ENCODE measurements around the gene CD2BP2. TPM values are rescaled to one million over a fixed set of nuclear protein-coding genes. Genes with fewer than 3 reads are reported as not detected.

CD2BP2 gene
- total RNA-seq = 27.7 TPM

DNA sequence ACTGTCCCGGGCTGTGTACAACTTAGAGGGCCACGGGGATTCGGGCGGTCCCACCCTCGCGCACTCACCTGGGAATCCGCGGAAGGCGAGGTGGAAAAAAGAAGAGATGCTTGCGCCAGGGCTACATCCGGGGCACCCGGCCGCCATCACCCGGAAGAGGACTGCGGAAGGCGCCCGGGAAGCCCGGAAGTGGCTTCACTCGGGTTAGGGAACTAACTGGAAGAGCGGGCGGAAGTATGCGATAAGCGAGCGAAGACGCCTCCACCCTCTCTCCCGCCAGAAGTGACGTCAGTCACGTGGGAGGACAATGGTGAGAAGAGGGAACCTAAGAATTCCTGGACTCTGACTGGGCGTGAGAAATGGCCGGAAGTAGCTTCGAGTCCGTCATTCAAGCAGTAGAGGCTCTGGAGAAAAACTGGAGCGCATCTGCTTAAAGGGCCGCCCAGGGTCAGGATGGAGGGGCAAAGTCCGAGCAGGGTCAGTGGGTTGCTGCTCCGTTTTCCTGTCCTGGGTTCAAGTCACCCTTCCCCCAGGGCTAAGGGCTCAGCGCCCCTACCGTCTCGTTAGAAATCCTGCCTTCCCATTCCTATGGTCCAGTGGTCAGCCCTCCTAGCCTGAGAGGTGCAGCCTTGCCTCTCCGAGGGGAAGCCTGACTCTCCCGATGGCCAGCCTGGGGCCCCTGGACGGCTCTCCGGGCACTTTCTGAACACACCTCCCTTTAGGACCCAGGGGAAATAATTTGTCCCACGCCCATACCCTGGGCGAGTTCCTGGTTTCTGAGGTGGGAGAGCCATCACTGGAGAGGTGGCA is at the start of gene CD2BP2:
Gene CD2BP2, minus strand, starts transcription at position 165 of the 810 bp plus-strand sequence. CDS start 627 bp downstream, outside the sequence.

DNA sequence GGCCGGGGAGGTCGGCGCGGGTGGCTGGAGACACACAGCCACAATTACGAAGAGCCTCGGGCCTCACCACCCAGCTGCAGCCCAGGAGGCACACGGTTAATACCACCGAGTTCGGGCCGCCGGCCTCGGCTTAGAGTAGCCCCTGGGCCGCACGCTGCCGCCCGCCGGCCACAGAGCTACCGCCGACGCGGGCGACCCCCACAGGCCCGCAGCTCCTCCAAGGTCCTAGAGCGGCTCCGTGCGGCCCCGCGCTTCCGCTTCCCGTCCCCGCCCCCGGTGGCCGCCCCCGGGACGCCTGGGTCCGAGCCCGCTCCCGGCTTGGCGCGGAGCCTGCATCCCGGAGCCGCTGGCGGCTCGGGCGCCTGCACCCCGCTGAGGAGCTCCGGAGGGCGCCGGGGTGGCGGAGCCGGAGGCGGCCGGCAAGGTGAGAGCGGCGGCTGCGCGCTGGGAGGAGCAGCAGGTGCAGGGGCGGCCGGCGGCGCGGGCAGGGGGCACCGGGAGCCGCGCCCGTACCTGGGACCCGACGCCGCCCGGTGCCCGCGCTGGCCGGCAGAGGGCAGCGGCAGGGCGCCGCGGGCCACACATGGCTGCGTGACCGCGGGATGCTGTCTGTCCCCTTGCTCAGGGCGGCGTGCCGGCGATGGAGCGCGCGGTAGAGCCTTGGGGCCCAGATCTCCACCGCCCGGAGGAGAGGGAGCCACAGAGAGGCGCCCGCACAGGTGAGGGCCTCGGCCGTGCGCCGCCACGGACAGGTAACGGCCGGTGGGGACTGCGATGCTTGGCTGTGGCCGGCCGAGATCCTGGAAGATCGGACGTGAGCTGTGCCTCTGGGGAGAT is 40.3 kb upstream of the CD2BP2 start, which contains the start of gene ZNF48:
Gene ZNF48, plus strand, starts transcription at position 266 of the 837 bp plus-strand sequence. Its CDS starts 375 bp downstream, at position 641.

DNA sequence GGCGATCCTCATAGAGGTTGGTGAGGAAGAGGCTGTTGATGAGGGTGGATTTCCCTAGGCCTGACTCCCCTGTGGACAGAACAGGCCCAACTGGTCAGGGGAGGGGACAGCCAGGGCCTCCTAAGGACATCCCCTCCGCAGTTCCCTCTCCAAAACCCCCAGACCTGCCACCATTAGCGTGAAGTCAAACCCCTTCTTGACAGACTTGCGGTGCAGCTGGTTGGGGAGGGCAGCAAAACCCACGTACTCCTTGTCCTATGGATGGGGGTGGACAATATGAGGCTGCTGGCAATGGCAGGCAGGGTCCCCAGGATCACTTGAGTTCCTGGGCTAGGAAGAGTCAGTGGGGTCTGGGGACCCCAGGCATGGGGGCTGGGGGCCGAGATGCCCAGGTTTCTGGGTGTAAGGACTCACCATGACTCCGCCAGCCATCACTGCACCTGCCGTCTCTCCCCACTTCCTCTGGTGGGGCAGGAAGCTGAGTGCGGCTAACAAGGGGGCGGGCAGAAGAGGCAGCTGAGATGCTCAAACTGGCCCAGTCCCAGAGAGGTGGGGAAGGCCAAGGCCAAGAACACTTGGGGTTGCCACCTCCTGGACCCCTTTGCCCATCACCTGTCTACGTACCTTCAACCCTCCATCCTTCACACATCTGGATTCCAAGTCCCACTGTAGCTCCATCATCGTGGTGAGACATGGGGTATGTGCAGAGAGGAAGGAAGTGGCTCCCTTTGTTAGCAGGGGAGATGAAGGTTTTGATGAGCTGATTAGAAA is 27.2 kb upstream of the CD2BP2 start, which contains the start of gene SEPTIN1:
Gene SEPTIN1, minus strand, starts transcription at position 451 of the 771 bp plus-strand sequence. Its CDS starts 19 bp downstream, at position 432.

DNA sequence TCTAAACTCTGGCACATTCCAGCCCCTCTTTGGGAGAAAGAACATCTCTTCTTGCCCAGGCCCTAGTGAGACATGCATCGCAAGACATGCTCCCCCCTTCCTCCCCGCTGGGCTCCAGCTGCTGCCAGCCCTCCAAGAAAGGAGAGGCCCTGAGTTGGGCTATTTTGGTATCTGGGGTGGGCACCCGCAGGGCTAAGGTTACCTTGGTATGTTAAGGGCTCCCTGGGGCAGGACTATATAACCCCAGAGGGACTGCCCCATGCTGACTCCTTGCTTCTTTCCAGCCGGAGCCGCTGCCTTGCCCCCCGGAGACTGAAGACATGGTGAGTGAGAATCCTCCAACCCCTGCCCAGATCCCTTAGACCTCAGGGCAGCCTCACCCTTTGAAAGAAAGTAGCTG is 19.4 kb upstream of the CD2BP2 start, which contains the start of gene MYL11:
Gene MYL11, plus strand, starts transcription at position 265 of the 400 bp plus-strand sequence. Its CDS starts 56 bp downstream, at position 321.

DNA sequence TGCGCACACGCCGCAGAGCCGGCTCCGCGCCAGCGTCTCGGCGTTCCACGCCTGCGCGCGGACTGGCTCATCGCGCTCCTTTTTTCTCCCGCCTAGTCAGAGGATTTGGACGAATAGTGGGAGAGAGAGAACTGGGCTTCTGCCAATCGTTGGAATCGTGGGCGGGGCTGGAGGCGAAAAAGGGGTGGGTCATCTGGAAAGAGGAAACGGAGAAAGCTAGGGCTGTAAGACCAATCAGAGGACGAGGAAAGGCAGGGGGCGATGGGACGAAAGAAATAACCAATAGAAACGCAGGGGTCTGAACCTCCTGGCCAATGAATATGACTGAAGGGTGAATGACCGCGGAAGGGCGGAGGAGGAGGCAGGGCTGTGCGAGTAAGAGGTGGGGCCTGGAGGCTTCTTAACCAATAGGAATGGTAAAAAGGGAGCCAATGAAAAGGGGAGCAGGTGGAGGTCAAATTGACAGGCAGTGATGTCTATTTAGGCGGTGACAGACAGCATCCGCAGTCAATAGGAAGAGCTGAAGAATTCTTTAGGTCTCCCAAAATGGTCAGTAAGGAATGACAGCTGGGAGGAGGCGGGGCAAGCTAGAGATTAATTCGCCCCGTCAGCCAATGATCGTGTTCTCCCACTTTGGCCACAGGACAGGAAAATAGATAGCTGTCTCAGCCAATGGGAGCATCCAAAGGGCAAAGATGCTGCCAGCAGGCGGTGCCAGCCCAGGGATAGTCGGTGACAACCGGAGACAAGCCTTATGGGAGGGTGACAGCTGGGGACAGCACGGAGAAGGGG is 15.5 kb upstream of the CD2BP2 start, which contains the start of gene TBC1D10B:
Gene TBC1D10B, minus strand, starts transcription at position 39 of the 792 bp plus-strand sequence. CDS start 311 bp downstream, outside the sequence.

Other genes with a start within 250 kb of the CD2BP2 start
- 4.7 TPM for gene GDPD3, start 241.8 kb downstream of the CD2BP2 start, total RNA-seq
- gene MAPK3, start 232.1 kb downstream of the CD2BP2 start, total RNA-seq = 31.2 TPM
- 30.8 TPM for gene CORO1A, start 171.7 kb downstream of the CD2BP2 start, total RNA-seq
- gene BOLA2B, start 161.6 kb downstream of the CD2BP2 start, total RNA-seq = 11.4 TPM
- 11.6 TPM for gene SLX1A, start 161.4 kb downstream of the CD2BP2 start, total RNA-seq
- 11.6 TPM for gene SULT1A3, start 156.1 kb downstream of the CD2BP2 start, total RNA-seq
- gene NPIPB13, start 106.8 kb downstream of the CD2BP2 start, total RNA-seq = 4.5 TPM
- gene TBC1D10B, start 15.2 kb upstream of the CD2BP2 start, total RNA-seq = 30.4 TPM
- gene MYL11, start 19.5 kb upstream of the CD2BP2 start, total RNA-seq = 1,522 TPM
- 0.41 TPM for gene SEPTIN1, start 27.3 kb upstream of the CD2BP2 start, total RNA-seq
- 11.4 TPM for gene ZNF48, start 40.1 kb upstream of the CD2BP2 start, total RNA-seq
- 12.3 TPM for gene ZNF771, start 52.3 kb upstream of the CD2BP2 start, total RNA-seq
- 26.9 TPM for gene DCTPP1, start 74.7 kb upstream of the CD2BP2 start, total RNA-seq
- gene SEPHS2, start 90.6 kb upstream of the CD2BP2 start, total RNA-seq = 47.6 TPM
- gene ITGAL, start 117.4 kb upstream of the CD2BP2 start, total RNA-seq = 9.5 TPM
- 33.8 TPM for gene ZNF768, start 171.3 kb upstream of the CD2BP2 start, total RNA-seq
- gene ZNF747, start 179.6 kb upstream of the CD2BP2 start, total RNA-seq = 16.9 TPM
- 14.5 TPM for gene ZNF764, start 203.1 kb upstream of the CD2BP2 start, total RNA-seq
- gene ZNF688, start 216.4 kb upstream of the CD2BP2 start, total RNA-seq = 12.1 TPM
- gene ZNF785, start 230.4 kb upstream of the CD2BP2 start, total RNA-seq = 20.3 TPM

All from metanephros (tissue), 1 donor.